Left forelimb (tissue), 1 donor: Measurements from ENCODE around the gene SORD.
"Not testable (repeated sequence)": the region's sequence is repeated elsewhere in the genome, so short reads cannot be mapped to it uniquely, and the experiment has no call there.

Experiments
- DNase-seq: peaks from one replicate; pipeline ENCODE4 v3.0.0-alpha.2; 2018; ENCODE audit warnings: low spot score

The SORD gene

DNA sequence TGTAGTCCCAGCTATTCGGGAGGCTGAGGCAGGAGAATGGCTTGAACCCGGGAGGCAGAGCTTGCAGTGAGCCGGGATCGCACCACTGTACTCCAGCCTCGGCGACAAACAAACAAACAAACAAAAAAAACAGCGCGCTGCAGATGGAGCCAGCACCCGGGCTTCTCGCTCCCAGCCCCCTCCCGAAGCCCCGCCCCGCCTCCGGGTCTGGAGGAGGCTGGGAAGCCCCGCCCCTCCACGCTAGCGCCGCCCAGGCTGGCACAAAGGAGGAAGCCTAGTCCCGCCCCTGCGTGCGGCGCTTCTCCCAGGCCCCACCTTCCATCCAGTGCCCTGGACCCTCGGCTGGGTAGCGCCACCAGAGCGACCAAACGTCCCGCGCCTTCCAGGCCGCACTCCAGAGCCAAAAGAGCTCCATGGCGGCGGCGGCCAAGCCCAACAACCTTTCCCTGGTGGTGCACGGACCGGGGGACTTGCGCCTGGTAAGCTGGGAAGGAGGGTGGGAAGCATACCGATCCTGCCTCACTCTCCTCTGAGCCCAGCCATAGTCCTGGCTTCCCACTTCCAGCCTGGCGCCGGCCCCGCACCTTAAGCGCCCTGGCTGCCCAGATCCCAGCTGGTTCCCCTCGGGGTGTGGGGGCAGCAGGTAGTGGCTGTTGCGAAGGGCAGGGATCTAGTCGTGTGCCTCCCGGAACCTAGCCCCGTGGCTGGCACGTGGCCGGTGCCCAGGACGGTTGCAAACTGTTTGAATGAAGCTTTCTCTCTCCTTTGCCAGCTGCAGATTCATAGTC lies at the start of gene SORD:
SORD (plus strand) TSS at position 325 of the 788 bp plus-strand sequence; CDS start at position 414, 89 bp downstream.
- peak; percentile 94 for DNase-seq

DNA sequence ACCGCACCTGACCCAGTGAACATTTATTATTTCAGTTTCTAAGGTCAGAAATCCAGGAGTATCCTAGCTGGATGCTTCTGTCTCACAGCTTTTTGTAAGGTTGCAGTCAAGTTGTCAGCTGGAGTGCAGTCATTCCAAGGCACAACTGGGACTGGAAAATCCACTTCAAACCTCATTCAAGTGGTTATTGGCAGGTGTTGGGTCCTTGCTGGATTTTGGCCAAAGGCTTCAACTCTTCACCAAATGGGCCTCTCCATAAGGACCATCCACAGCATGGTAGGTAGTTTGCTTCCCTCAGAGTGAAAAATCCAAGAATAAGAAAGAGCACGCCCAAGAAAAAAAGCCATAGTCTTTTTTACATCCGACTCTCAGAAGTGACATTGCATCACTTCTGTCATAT lies 46.8 kb upstream of the SORD start:
- DNase-seq: not testable (repeated sequence)

DNA sequence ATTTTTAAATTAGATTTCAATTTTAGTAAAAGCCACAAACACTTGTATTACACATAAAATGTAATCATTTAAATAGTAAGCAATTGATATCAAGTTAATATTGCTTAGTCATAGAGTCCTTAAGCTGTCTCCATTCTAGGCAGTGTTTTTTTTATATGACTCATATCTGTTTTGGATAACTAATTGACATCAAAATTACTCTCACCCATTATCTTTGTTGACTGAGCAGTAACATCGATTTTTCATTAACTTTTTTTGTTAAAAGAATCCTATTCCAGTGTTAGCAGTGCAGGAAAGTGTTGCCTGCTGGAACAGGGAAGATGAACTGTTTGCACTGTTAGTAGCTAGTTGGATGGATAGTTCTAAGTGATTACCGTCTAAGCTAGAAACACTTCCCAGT lies 45.2 kb upstream of the SORD start:
- not testable (repeated sequence) for DNase-seq

GRCh38 chr15:44979617-44980339 lies 43.2 kb upstream of the SORD start:
- DNase-seq: not testable (repeated sequence)

DNA sequence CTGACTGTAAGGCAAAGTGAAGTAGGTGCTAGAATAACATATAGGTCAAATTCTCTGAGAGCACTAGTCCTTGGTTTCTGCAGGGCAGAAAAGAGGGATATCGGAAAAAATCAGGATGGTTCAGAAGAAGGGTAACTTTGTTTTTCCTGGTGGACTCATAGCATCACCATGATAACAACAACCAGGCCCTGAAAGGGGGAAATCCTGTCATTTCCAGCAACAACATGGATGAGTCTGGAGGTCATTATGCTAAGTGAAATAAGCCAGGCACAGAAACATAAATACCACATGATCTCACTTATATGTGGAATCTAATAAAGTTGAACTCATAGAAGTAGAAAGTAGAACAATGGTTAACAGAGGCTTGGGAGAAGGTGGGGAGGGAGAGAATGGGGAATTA lies 38.9 kb upstream of the SORD start:
- not testable (repeated sequence) for DNase-seq

DNA sequence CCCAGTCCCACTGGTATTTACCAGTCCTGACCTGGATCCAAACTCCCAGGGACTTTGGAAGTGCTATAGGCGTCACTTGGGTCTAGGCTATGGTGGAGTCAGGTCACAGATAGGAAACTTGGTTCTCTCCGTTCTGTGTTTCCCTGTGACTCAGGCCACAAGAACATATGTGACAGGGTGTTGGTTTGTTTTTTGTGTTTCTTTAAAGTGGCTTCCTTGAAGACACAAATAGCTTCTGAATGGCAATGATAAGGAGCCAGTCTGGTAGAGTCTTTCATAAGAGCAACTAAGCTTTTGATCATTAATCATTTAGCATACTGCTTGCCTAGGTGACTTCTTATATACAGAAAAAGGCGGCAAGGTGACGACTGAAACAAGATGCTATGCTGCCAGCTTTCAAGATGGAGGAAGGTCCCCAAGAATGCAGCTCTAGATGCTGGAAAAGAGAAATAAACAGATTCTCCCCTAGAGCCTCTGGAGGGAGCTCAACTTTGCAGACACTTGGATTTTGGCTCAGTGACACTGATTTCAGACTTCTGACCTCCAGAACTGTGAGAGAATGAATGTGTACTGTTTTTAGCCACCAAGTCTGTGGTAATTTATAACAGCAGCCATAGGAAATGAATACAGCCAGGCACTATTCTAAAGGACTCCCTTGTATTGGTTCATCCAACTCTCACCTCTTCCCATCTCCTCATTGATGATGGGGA lies 36.5 kb upstream of the SORD start:
- DNase-seq: not testable (repeated sequence)

DNA sequence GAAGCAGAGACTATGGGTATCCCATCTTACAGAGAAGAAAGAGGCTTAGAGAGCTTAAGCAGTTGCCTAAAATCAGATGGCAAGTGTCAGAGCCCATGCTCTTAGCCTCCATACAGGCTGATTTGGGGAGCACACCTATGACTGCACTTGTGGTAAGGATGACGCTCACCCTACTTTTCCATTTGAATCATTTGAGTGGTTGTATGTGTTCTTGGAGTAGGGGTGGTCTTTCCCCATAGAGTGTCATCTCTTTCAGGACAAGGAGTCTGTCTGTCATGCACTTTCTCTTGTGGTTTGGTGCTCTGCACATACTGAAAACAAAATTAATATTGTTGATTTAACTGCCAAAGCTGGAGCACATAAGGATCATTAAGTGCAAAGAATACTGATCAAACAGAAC lies 35.3 kb upstream of the SORD start:
- DNase-seq: not testable (repeated sequence)

DNA sequence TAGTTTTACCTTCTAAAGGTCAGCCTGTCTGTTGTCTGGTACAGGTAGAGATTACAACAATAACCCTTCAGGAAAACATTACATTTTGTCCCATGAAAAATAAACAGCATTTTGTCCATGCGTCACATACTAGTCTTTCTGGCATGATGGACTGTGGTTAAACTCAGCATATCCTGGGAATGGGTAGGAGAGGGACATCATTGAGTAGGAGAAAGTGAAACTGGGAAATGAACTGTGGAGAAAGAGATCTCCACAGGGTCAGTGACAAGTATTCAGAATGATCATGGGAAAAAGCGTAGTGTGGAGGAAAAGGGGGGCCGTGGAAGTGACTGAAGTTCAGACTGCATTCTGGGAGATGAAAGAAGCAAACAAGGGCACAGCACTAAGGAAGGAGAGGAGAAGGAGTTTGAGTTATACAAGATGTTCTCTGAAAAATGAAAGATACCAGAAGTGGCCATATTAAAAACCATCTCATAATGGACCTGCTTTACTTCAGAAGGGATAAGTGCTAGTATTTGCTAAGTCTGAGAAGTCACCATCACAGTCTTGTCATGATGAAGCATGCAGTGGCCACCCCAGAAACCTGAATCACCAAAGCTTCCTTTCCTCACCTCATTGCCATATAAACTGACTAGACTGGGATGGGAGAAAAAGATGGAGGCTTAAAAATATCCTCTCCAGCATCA lies 34.7 kb upstream of the SORD start:
- DNase-seq: not testable (repeated sequence)

DNA sequence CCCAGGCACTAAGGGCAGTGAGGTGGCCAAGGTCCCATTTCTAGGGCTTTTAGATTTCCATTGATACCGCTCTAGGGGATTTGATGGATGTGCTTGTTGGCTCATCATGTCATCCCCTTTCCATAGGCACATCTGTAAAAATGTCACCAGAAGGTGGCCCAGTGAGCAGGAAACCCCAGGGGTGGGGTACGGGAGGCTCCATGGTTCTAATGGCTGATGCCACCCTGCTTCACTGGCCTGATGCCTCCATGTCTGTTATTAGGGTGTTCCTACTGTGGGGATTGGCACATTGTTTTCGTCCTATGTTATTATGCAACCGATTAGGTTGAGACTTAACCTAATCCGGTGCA lies 34.1 kb upstream of the SORD start:
- not testable (repeated sequence) for DNase-seq

DNA sequence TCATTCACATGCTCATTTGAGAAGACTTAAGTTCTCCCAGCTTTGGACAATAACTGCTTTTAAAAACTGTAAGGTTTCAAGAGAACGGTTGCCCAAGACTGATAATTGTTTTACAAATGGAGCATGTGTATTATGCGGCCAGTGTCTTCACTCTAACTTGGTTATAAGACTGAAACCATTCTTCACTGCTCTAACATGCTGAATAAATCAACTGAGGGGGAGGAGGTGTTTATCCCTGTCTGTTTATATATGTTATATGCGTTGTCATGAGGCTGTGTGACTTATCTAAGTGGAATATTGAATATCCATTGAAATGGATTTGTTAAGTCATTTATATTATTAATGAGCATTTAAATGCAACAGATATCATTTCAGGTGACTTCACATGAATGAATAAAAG lies 25.4 kb upstream of the SORD start:
- not testable (repeated sequence) for DNase-seq

DNA sequence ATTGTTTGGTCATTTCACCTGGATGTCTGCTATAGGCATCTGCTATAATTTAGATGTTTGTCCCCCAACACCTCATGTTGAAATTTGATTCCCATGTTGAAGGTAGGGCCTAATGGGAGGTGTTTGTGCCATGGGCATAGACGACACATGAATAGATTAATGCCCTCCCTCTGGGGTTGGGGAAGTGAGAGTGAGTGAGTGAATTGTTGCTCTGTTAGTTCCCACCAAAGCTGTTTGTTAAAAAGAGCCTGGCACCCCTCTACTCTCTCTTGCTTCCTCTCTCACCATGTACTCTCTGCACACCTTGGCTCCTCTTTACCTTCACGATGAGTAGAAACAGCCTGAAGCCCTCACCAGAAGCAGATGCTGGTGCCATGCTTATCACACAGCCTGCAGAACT lies 23.9 kb upstream of the SORD start:
- no peak for DNase-seq

DNA sequence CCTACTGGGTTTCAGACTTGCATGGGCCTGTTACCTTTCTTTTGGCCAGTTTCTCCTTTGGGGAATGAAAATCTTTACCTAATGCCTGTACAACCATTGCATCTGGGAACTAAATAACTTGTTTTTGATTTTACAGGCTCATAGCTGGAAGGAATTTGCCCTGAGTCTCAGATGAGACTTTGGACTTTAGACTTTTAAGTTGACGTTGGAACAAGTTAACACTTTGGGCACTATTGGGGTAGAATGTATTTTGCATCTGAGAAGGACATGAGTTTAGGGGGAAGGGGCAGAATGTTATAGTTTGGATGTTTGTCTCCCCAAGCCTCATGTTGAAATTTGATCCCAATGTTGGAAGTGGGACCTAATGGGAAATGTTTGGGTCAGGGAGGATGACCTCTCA lies 21.8 kb upstream of the SORD start:
- DNase-seq: not testable (repeated sequence)

GRCh38 chr15:45003731-45004410 lies 19.1 kb upstream of the SORD start:
- not testable (repeated sequence) for DNase-seq

- not testable (repeated sequence) for DNase-seq
Measured at GRCh38 chr15:45004590-45005175, 18.3 kb upstream of the SORD start.

DNA sequence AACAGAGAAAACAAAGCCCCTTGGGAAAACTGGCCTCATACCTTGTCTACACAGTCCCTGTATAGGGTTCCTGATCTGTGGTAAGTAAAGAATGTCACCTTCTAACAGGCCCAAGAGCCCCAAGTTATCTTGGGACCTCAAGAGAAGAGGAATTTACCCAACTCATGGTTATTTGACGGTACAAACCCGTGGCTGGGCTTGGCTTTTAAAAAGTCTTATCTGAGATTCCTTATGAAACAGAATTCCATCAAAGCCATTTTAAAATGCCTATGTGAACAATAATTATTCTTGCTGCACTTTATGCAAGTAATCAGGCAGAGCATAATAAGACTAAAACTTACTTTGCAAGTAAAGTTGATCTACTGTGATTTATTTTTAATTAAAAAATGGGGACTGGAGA lies 13.9 kb upstream of the SORD start:
- no peak for DNase-seq

GRCh38 chr15:45015114-45015513 lies 7.9 kb upstream of the SORD start:
- not testable (repeated sequence) for DNase-seq

- DNase-seq: not testable (repeated sequence)
Measured at GRCh38 chr15:45020222-45020900, 2.6 kb upstream of the SORD start.

- not testable (repeated sequence) for DNase-seq
Measured at GRCh38 chr15:45020901-45021259, 2.1 kb upstream of the SORD start.

DNA sequence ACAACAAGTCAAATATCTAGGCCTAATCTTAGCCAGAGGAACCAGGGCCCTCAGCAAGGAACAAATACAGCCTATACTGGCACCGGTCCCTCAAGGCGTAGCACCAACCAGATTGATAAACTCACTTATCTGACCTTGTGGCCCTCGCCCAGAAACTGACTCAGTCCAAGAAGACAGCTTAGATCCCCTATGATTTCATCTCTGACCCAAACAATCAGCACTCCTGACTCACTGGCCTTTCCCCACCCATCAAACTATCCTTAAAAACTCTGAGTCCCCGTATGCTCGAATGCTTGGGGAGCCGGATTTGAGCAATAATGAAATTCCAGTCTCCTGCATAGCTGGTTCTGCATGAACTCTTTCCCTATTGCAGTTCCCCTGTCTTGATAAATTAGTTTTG lies 1.6 kb upstream of the SORD start:
- DNase-seq: no peak

DNA sequence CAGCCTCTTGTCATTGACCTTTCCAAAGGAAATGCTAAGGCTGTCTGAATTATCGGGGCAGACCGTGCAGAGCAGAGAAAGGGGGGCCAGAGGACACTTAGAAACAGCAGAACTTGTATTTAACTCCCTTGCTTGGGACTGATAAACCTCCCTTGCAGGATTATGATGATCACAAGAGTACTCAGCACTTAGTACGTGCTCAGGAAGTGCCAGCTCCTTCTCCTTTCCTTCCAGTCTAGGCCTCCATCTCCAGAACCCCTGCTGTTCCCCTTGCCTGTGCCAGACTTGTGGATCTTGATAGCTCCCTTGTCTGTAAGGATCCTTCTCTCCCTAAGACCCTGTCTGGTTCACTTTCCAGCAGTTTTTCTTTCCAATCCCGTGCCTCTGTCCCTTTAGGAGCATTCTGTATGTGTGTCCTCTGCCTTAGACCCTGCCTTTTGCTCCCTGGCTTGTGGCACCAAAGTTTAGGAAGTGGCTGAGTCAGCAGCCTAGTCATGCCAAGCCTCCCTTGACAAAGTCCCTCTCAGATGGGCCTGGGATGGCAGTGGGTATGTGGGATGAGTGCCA lies 747 bp downstream of the SORD start:
- no peak for DNase-seq
